Tibial artery (tissue), 4 donors: ENCODE data around the gene KRT76.
"Not testable (repeated sequence)": the region's sequence is repeated elsewhere in the genome, so short reads cannot be mapped to it uniquely, and the experiment has no call there.

Experiments
- DNase-seq, 2 donors: peaks; one replicate each; pipeline ENCODE4 v3.0.0-alpha.2; 2019
- H3K27ac ChIP-seq, 2 donors: fragments of 200-600 bp; sonication (generic) in 1 of 2; 1 replicate in 1 of 2; 2 replicates in 1 of 2; pipeline ENCODE4 v1.5.1; 2018 to 2019; ENCODE audit warnings: mild to moderate bottlenecking in 1 of 2
- H3K27me3 ChIP-seq, 2 donors: fragments of 200-600 bp; sonication (generic) in 1 of 2; one replicate each; pipeline versions ENCODE4 v1.5.1 to v1.6.0; 2016 to 2019
- H3K36me3 ChIP-seq, 3 donors: fragments of 200-600 bp; sonication (generic) in 2 of 3; one replicate each; pipeline ENCODE4 v1.5.1; 2016 to 2019; ENCODE audit warnings: mild to moderate bottlenecking in 2 of 3
- H3K4me1 ChIP-seq, 4 donors: fragments of 200-600 bp; sonication (generic) in 2 of 4; 1 replicate in 3 of 4; 2 replicates in 1 of 4; pipeline ENCODE4 v1.5.1; 2016 to 2019
- H3K4me3 ChIP-seq, 2 donors: fragments of 200-600 bp; sonication (generic) in 1 of 2; 1 replicate in 1 of 2; 2 replicates in 1 of 2; pipeline ENCODE4 v1.5.1; 2018 to 2019; ENCODE audit warnings: mild to moderate bottlenecking in 2 of 2
- H3K9me3 ChIP-seq, 3 donors: fragments of 200-600 bp; sonication (generic) in 1 of 3; one replicate each; pipeline ENCODE4 v1.5.1; 2016 to 2019
- intact Hi-C: fragments of 100-400 bp; cut with DNase I; formaldehyde crosslinking; loops from one replicate; pipeline ENCODE4 v1.15.0; 2023; ENCODE audit warnings: low total_unique reads
- TF ChIP-seq, protein P1 (sequence below), 2 experiments: fragments of 200-600 bp in 1 of 2; fragments of 450-650 bp in 1 of 2; IDR thresholded peaks; one replicate each; pipeline ENCODE4 v1.5.1; 2017 to 2019; ENCODE audit warnings: antibody characterized with exemption in 2 of 2, mild to moderate bottlenecking in 1 of 2, moderate library complexity in 1 of 2

Gene KRT76

DNA sequence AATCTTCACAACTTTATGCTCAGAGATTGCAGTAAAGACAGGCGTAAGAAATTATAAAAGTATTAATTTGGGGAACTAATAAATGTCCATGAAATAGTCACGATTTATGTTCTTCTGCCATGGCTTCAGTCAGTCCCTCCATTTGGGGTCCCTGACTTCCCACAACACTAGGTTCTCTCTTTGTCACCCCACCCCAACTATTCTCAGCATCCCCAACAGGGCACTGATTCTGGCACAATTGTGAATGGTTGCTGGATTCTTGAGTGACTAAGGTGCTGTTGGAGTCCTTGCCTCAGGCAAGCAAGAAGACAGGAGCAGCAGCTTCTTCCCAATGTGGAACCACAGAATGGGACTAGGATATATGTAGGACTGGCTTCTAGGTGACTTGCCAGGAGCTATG is 15.3 kb downstream of the KRT76 start:
- no peaks in the 10 kb centered on the region for H3K4me1 ChIP-seq
- TF ChIP-seq, protein P1, sequence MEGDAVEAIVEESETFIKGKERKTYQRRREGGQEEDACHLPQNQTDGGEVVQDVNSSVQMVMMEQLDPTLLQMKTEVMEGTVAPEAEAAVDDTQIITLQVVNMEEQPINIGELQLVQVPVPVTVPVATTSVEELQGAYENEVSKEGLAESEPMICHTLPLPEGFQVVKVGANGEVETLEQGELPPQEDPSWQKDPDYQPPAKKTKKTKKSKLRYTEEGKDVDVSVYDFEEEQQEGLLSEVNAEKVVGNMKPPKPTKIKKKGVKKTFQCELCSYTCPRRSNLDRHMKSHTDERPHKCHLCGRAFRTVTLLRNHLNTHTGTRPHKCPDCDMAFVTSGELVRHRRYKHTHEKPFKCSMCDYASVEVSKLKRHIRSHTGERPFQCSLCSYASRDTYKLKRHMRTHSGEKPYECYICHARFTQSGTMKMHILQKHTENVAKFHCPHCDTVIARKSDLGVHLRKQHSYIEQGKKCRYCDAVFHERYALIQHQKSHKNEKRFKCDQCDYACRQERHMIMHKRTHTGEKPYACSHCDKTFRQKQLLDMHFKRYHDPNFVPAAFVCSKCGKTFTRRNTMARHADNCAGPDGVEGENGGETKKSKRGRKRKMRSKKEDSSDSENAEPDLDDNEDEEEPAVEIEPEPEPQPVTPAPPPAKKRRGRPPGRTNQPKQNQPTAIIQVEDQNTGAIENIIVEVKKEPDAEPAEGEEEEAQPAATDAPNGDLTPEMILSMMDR (IDR thresholded peaks at IDR 0.05): no peak
- H3K4me3 ChIP-seq: no peak overlapping the region
- intact Hi-C loops: no loop called here
- H3K27me3 ChIP-seq: peaks cover 0 to 13% of the 10 kb centered on the region in 2 donors
- H3K36me3 ChIP-seq: no peaks in the 10 kb centered on the region
- H3K9me3 ChIP-seq: peaks cover 2 to 25% (median 15%) of the 10 kb centered on the region in 3 donors
- DNase-seq: no peak
- H3K27ac ChIP-seq: no peak overlapping the region

DNA sequence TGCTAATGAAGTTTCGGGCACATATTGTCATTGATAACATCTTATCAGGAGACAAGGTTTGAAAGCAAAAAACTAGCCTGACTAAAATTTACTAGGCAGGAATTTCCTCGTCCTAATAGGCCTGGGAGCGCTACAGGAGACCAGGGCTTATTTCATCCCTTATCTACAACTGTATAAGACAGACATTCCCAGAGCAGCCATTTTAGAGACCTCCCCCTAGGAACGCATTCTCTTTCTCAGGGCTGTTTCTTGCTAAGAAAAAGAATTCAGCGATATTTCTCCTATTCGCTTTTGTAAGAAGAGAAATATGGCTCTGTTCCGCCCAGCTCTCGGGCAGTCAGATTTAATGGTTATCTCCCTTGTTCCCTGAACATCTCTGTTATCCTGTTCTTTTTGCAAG is 15.9 kb downstream of the KRT76 start:
- H3K27ac ChIP-seq, DNase-seq, H3K36me3 ChIP-seq, H3K4me1 ChIP-seq, intact Hi-C loops, H3K4me3 ChIP-seq: not testable (repeated sequence)
- Histone ChIP-seq H3K27me3 (peaks cover 0 to 13% of the 10 kb centered on the region in 2 donors), H3K9me3 (peaks cover 2 to 25% (median 15%) of the 10 kb centered on the region in 3 donors)

DNA sequence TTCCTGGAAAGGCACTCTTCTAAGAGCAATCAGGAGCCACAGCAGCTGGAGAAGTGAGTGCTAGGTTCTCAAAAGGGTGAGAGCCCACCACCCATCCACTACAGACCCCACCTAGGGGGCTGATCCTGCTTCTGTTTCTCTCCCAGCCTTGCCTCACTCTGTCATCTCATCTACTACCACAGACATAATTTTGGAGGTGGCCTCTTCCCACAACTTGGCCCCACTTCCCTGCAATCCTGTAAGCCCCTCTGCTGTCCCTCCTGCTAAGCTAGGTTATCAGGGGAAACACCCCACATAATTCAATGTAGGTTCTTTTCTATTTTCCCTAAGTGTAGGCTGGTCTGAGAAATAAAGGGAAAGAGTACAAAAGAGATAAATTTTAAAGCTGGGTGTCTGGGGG is 16.5 kb downstream of the KRT76 start:
- intact Hi-C loops: no loop called here
- no peaks in the 10 kb centered on the region for H3K36me3 ChIP-seq
- DNase-seq: no peak
- TF ChIP-seq, protein P1 (IDR thresholded peaks at IDR 0.05): no peak
- H3K27ac ChIP-seq: no peak overlapping the region
- peaks cover 0 to 13% of the 10 kb centered on the region in 2 donors for H3K27me3 ChIP-seq
- no peaks in the 10 kb centered on the region for H3K4me1 ChIP-seq
- H3K9me3 ChIP-seq: peaks cover 2 to 25% (median 15%) of the 10 kb centered on the region in 3 donors
- H3K4me3 ChIP-seq: no peak overlapping the region

DNA sequence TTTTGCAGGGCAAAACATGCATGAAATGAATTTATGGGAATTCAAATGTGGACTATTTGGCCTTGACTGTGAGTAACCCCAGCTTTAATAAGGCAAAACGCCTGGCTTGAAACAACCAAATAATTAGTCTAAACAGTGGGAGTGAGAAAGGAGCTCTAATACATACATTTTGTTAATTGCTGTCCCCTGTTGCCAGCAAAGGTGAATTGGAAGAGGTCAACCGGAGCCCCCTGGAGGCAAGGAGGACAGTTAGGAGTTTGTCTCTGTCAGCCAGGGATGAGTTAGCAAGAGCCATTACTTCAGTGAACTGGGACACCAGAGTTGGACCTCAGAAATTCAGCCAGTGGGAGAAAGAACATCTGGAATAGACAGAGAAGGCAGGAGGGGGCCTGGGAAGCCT is 17.4 kb downstream of the KRT76 start:
- Histone ChIP-seq H3K4me1 (no peaks in the 10 kb centered on the region), H3K4me3 (no peak overlapping the region), H3K27me3 (peaks cover 0 to 19% of the 10 kb centered on the region in 2 donors), H3K9me3 (peaks cover 2 to 25% (median 15%) of the 10 kb centered on the region in 3 donors), H3K36me3 (no peaks in the 10 kb centered on the region), H3K27ac (no peak overlapping the region)
- TF ChIP-seq, protein P1 (IDR thresholded peaks at IDR 0.05): no peak
- intact Hi-C loops: no loop called here
- DNase-seq: no peak

DNA sequence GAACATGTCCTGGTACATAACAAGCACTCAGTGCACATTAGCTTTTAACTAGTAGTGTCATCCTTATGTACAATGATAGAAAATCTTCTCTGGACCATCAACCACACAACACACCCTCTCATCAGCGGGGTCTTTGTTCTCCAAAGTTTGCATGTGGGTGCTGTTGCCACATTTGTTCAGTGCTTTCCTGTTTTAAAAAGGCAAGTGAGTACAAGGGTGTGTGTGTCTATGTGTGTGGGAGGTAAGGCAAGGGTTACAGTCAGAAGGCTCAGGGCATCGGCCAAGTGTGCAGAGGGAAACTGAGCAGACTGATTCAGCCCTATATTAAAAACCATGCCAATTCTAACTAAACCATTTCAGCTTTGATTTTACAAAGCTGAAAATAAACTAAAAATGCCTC is 17.9 kb downstream of the KRT76 start:
- H3K27me3 ChIP-seq: peaks cover 0 to 22% of the 10 kb centered on the region in 2 donors
- TF ChIP-seq, protein P1 (IDR thresholded peaks at IDR 0.05): no peak
- H3K9me3 ChIP-seq: peaks cover 2 to 25% (median 15%) of the 10 kb centered on the region in 3 donors
- DNase-seq: no peak
- H3K36me3 ChIP-seq: no peaks in the 10 kb centered on the region
- intact Hi-C loops: no loop called here
- no peak overlapping the region for H3K4me3 ChIP-seq
- no peaks in the 10 kb centered on the region for H3K4me1 ChIP-seq
- no peak overlapping the region for H3K27ac ChIP-seq

DNA sequence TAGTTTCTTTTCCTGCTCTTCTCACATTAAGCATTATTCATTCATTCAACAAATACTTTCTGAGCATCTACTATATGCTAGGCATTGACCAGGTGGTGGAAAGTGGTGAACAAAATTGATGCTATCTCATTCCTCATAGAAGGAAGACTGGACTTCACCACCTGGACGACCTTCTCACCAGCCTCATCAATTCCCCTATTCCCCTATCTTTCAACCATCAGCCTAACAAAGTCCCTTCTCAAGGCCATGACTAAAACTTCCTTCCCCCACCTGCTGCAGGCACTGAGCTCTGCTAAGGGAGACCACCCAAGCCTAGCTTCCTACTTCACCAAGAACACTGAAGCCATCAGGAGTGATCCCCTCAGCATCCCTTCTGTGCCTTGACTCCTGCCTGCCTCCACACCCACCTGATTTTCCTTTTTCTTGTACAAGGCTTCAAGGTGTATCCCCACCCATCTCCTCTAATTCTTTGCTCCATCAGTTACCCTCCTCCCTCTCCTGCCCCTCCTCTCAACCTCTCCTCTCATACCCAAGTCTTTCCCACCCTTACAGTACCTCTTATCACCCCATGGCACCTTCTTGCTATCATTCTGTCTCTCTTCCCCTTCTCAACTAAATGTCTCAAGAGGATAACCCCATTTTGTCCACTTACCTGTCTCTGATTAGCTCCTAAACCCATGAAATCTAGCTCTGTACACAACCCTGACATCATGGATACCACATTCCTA is 19.5 kb downstream of the KRT76 start:
- Histone ChIP-seq H3K27me3 (peaks cover 0 to 31% of the 10 kb centered on the region in 2 donors), H3K9me3 (peaks cover 2 to 25% (median 15%) of the 10 kb centered on the region in 3 donors), H3K36me3 (no peaks in the 10 kb centered on the region), H3K4me3 (no peak overlapping the region), H3K27ac (no peak overlapping the region), H3K4me1 (no peaks in the 10 kb centered on the region)
- no peak for DNase-seq
- intact Hi-C loops: no loop called here
- TF ChIP-seq, protein P1 (IDR thresholded peaks at IDR 0.05): no peak
